HEK293 (cell line): ENCODE measurements around the gene ZNF680.

Experiments
- ELK4 ChIP-seq: IDR thresholded peaks from 2 replicates; pipeline ENCODE4 v1.6.1; 2011; ENCODE audit warnings: mild to moderate bottlenecking, low read depth, low read length, borderline replicate concordance
- HOXA7 ChIP-seq: sonication (generic); formaldehyde crosslinking; IDR thresholded peaks from 2 replicates; pipeline ENCODE4 v1.8.1; 2022; ENCODE audit warnings: missing genetic modification reagents, borderline replicate concordance
- KLF10 ChIP-seq: fragments of 450-650 bp; IDR thresholded peaks from 2 replicates; pipeline ENCODE4 v1.5.1; 2018; ENCODE audit warnings: missing biosample characterization, mild to moderate bottlenecking, missing genetic modification characterization
- OSR2 ChIP-seq: fragments of 450-650 bp; formaldehyde crosslinking; IDR thresholded peaks from 2 replicates; pipeline ENCODE4 v1.5.1; 2016; ENCODE audit warnings: missing biosample characterization, missing genetic modification characterization
- ZNF354C ChIP-seq: fragments of 450-650 bp; formaldehyde crosslinking; IDR thresholded peaks from 2 replicates; pipeline ENCODE4 v1.5.1; 2016; ENCODE audit warnings: missing biosample characterization, missing genetic modification characterization, low read depth, borderline replicate concordance
- ZNF654 ChIP-seq: fragments of 450-650 bp; formaldehyde crosslinking; IDR thresholded peaks from 2 replicates; pipeline ENCODE4 v1.5.1; 2016; ENCODE audit warnings: low read depth, missing biosample characterization, missing genetic modification characterization
- ZNF76 ChIP-seq: fragments of 450-650 bp; formaldehyde crosslinking; IDR thresholded peaks from 2 replicates; pipeline ENCODE4; 2016; ENCODE audit warnings: low read depth, missing biosample characterization, missing genetic modification characterization, borderline replicate concordance
- ZNF791 ChIP-seq: fragments of 450-650 bp; formaldehyde crosslinking; IDR thresholded peaks from 2 replicates; pipeline ENCODE4 v1.5.1; 2016; ENCODE audit warnings: missing biosample characterization, missing genetic modification characterization
- TF ChIP-seq, protein P1 (sequence below): fragments of 450-650 bp; formaldehyde crosslinking; IDR thresholded peaks from 2 replicates; pipeline ENCODE4 v1.5.1; 2016; ENCODE audit warnings: missing biosample characterization, missing genetic modification characterization
- TF ChIP-seq, protein P2 (sequence below): fragments of 450-650 bp; formaldehyde crosslinking; IDR thresholded peaks from 2 replicates; pipeline ENCODE4 v1.5.1; 2016; ENCODE audit warnings: missing biosample characterization, missing genetic modification characterization, low read depth

GRCh38 chr7:64558323-64558705, 4.6 kb downstream of the ZNF680 start:
- TF ChIP-seq, protein P1, sequence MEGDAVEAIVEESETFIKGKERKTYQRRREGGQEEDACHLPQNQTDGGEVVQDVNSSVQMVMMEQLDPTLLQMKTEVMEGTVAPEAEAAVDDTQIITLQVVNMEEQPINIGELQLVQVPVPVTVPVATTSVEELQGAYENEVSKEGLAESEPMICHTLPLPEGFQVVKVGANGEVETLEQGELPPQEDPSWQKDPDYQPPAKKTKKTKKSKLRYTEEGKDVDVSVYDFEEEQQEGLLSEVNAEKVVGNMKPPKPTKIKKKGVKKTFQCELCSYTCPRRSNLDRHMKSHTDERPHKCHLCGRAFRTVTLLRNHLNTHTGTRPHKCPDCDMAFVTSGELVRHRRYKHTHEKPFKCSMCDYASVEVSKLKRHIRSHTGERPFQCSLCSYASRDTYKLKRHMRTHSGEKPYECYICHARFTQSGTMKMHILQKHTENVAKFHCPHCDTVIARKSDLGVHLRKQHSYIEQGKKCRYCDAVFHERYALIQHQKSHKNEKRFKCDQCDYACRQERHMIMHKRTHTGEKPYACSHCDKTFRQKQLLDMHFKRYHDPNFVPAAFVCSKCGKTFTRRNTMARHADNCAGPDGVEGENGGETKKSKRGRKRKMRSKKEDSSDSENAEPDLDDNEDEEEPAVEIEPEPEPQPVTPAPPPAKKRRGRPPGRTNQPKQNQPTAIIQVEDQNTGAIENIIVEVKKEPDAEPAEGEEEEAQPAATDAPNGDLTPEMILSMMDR (tag by site-specific recombination), result no peak
- TF ChIP-seq ZNF654, result no peak
- no peak for TF ChIP-seq ZNF76 (tag by site-specific recombination)
- TF ChIP-seq KLF10, result no peak
- no peak for TF ChIP-seq OSR2 (tag by site-specific recombination)
- no peak for TF ChIP-seq ZNF791 (tag by site-specific recombination)
- no peak for TF ChIP-seq HOXA7 (CRISPR knock-in tag)
- no peak for TF ChIP-seq ELK4
- TF ChIP-seq, protein P2, sequence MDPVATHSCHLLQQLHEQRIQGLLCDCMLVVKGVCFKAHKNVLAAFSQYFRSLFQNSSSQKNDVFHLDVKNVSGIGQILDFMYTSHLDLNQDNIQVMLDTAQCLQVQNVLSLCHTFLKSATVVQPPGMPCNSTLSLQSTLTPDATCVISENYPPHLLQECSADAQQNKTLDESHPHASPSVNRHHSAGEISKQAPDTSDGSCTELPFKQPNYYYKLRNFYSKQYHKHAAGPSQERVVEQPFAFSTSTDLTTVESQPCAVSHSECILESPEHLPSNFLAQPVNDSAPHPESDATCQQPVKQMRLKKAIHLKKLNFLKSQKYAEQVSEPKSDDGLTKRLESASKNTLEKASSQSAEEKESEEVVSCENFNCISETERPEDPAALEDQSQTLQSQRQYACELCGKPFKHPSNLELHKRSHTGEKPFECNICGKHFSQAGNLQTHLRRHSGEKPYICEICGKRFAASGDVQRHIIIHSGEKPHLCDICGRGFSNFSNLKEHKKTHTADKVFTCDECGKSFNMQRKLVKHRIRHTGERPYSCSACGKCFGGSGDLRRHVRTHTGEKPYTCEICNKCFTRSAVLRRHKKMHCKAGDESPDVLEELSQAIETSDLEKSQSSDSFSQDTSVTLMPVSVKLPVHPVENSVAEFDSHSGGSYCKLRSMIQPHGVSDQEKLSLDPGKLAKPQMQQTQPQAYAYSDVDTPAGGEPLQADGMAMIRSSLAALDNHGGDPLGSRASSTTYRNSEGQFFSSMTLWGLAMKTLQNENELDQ, result no peak
- TF ChIP-seq ZNF354C (tag by site-specific recombination), result no peak
